HL-60 (cell line): ENCODE results near the gene ZNF821.

Experiments used
- GABPA ChIP-seq: IDR thresholded peaks from 2 replicates; pipeline ENCODE4 v1.6.1; 2012; ENCODE audit warnings: low read depth
- POLR2AphosphoS5 ChIP-seq: IDR thresholded peaks from 2 replicates; pipeline ENCODE4 v1.6.1; 2012; ENCODE audit warnings: low read depth
- TF ChIP-seq, protein P1 (sequence below): IDR thresholded peaks from one replicate; pipeline ENCODE4 v1.5.1; 2011; ENCODE audit warnings: low read length, control low read depth, inconsistent platforms; ENCODE audit not compliant: insufficient read depth
- TF ChIP-seq, protein P2 (sequence below): IDR thresholded peaks from 2 replicates; pipeline ENCODE4 v1.6.1; 2012; ENCODE audit warnings: low read depth; ENCODE audit not compliant: insufficient replicate concordance

GRCh38 chr16:71903608-71904007 is 19.6 kb upstream of the ZNF821 start:
- TF ChIP-seq, protein P1, sequence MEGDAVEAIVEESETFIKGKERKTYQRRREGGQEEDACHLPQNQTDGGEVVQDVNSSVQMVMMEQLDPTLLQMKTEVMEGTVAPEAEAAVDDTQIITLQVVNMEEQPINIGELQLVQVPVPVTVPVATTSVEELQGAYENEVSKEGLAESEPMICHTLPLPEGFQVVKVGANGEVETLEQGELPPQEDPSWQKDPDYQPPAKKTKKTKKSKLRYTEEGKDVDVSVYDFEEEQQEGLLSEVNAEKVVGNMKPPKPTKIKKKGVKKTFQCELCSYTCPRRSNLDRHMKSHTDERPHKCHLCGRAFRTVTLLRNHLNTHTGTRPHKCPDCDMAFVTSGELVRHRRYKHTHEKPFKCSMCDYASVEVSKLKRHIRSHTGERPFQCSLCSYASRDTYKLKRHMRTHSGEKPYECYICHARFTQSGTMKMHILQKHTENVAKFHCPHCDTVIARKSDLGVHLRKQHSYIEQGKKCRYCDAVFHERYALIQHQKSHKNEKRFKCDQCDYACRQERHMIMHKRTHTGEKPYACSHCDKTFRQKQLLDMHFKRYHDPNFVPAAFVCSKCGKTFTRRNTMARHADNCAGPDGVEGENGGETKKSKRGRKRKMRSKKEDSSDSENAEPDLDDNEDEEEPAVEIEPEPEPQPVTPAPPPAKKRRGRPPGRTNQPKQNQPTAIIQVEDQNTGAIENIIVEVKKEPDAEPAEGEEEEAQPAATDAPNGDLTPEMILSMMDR = no peak
- no peak for TF ChIP-seq POLR2AphosphoS5
- TF ChIP-seq, protein P2, sequence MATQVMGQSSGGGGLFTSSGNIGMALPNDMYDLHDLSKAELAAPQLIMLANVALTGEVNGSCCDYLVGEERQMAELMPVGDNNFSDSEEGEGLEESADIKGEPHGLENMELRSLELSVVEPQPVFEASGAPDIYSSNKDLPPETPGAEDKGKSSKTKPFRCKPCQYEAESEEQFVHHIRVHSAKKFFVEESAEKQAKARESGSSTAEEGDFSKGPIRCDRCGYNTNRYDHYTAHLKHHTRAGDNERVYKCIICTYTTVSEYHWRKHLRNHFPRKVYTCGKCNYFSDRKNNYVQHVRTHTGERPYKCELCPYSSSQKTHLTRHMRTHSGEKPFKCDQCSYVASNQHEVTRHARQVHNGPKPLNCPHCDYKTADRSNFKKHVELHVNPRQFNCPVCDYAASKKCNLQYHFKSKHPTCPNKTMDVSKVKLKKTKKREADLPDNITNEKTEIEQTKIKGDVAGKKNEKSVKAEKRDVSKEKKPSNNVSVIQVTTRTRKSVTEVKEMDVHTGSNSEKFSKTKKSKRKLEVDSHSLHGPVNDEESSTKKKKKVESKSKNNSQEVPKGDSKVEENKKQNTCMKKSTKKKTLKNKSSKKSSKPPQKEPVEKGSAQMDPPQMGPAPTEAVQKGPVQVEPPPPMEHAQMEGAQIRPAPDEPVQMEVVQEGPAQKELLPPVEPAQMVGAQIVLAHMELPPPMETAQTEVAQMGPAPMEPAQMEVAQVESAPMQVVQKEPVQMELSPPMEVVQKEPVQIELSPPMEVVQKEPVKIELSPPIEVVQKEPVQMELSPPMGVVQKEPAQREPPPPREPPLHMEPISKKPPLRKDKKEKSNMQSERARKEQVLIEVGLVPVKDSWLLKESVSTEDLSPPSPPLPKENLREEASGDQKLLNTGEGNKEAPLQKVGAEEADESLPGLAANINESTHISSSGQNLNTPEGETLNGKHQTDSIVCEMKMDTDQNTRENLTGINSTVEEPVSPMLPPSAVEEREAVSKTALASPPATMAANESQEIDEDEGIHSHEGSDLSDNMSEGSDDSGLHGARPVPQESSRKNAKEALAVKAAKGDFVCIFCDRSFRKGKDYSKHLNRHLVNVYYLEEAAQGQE = no peak
- no peak for TF ChIP-seq GABPA
